D721Med (cell line): ENCODE results near the gene RAB5B.
"Not testable (repeated sequence)": the region's sequence is repeated elsewhere in the genome, so short reads cannot be mapped to it uniquely, and the experiment has no call there.

ENCODE experiments used
- DNase-seq: peaks from one replicate; pipeline ENCODE4 v3.0.0; 2011; ENCODE audit warnings: low spot score; ENCODE audit not compliant: insufficient read length
- FAIRE-seq: peaks from 2 replicates; lab custom pipeline; 2011; peaks lifted over from hg19 to GRCh38; lab: Jason Lieb, UNC
- TF ChIP-seq, protein P1 (sequence below): IDR thresholded peaks from 2 replicates; pipeline ENCODE4 v1.5.1; 2012; ENCODE audit warnings: mild to moderate bottlenecking, control low read depth; ENCODE audit not compliant: insufficient read depth; ENCODE audit errors: missing control alignments

The RAB5B gene

DNA sequence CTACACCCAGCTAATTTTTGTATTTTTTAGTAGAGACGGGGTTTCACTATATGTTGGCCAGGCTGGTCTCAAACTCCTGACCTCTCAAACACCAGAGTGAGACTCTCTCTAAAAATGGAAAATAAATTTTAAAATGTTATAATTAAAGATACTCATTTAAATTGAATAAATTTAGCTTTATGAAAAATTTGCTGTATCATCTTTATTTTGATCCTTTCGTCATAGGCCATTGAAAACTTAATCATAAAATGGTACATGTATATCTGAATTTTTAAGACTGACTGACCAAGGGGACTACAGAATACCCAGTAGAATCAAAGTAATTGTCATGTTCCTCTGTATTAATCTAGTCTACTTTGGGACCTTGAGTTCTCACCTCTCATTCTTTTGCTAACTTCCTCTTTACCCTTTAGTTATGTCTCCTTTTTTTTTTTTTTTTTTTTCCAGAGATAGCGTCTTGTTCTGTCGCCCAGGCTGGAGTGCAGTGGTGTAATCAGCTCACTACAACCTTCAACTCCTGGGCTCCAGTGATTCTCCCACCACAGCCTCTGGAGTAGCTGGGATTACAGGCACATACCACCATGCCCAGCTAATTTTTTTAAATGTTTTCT, 9.5 kb downstream of the RAB5B start:
- DNase-seq (no peak), FAIRE-seq (no peak)
- TF ChIP-seq, protein P1, sequence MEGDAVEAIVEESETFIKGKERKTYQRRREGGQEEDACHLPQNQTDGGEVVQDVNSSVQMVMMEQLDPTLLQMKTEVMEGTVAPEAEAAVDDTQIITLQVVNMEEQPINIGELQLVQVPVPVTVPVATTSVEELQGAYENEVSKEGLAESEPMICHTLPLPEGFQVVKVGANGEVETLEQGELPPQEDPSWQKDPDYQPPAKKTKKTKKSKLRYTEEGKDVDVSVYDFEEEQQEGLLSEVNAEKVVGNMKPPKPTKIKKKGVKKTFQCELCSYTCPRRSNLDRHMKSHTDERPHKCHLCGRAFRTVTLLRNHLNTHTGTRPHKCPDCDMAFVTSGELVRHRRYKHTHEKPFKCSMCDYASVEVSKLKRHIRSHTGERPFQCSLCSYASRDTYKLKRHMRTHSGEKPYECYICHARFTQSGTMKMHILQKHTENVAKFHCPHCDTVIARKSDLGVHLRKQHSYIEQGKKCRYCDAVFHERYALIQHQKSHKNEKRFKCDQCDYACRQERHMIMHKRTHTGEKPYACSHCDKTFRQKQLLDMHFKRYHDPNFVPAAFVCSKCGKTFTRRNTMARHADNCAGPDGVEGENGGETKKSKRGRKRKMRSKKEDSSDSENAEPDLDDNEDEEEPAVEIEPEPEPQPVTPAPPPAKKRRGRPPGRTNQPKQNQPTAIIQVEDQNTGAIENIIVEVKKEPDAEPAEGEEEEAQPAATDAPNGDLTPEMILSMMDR, result no peak

DNA sequence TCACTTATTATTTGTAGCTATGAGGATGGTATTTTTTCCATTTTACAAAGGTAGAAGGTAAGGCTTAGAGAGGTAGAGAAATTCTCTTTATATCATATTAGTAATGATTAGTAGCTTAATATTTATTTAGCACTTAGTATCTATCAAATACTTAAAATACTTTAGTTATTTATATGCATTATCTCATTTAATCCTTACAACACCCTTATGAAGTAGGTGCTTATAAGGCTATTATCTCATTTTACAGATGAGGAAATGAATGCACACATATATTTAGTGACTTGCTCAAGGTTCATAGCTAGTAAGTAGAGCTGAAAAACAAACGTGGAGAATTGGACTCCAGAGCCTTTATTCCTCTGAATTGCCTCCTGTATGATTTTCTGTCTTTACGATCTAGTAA, 11.0 kb downstream of the RAB5B start:
- FAIRE-seq (no peak), DNase-seq (no peak)
- TF ChIP-seq, protein P1, result no peak

DNA sequence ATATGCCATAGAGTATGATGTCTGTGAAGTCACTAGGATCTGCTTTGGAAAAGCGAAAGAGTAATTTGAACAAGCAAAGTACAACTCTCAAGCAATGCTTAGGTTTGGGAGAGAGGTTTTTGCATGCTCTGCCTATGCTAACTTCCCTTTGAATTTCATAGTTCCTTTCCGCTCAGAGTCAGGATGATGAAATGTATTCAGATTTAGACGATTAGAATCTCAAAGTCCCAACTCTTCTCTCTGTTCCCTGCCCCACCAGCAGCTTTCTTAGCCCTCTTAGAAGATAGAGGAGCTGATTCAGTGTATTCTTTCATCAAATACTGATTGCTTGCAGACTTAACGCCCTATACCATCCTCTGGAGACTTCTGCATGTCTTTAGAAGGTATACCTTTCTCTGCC, 11.5 kb downstream of the RAB5B start:
- FAIRE-seq (no peak), DNase-seq (no peak)
- TF ChIP-seq, protein P1, result no peak

DNA sequence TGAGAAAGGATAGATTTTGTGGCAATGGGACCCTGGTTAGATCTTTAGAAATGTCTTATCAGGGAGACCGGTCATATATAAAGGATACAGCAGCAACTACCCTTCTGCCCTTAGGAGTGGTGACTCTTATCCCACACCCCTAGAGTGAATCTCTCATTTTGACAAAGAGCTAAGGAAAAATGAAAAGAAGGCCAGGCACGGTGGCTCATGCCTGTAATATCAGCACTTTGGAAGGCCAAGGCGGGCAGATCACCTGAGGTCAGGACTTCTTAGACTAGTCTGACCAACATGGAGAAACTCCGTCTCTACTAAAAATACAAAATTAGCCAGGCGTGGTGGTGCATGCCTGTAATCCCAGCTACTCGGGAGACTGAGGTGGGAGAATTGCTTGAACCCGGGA, 12.1 kb downstream of the RAB5B start:
- not testable (repeated sequence) for FAIRE-seq, DNase-seq

DNA sequence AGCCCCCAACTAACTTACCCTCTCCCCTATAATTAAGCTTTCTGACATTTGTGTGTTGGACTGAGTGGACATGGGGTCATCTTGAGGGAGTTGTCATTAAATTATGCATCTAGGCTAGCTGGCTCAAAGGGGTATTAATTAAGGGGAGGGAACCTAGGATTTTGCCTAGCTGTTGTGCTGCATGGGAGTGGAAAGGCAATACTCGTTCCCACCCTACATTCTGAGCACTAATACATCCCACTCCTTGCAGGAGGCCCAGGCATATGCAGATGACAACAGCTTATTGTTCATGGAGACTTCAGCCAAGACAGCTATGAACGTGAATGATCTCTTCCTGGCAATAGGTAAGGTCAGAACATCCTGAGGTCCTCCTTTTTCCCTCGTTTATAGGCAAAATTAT, 17.2 kb downstream of the RAB5B start:
- DNase-seq (no peak), FAIRE-seq (no peak)
- TF ChIP-seq, protein P1, result no peak

DNA sequence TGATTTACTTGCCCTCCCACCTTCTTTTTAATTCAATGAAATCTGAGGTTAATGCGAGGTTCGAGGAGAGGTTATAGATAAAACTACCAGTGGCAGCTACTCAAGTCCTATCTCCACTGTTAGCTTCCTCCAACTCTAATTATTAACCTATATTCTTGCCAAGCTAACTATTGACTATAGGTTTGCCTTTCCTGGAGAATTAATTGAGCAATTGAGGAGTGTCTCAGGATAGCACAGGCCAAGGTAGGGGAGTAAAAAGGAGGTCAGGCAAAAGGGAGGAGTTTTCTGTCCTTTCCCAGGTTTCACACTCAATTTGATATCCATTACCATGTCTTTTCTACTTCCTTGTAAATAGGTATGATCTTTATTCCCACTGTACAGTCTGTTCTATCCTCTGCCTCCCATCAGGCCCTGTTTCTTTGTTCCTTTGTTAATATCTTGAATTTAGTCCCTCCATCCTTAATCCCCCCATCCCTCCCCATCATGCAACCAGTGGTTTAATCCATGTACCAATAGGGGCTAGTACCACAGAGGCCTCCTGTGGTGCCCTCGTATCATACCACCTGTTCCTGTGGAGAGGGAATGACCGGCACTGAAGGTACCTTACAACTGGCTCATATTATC, 19.5 kb downstream of the RAB5B start:
- TF ChIP-seq, protein P1, result no peak
- FAIRE-seq, result no peak
- no peak for DNase-seq

DNA sequence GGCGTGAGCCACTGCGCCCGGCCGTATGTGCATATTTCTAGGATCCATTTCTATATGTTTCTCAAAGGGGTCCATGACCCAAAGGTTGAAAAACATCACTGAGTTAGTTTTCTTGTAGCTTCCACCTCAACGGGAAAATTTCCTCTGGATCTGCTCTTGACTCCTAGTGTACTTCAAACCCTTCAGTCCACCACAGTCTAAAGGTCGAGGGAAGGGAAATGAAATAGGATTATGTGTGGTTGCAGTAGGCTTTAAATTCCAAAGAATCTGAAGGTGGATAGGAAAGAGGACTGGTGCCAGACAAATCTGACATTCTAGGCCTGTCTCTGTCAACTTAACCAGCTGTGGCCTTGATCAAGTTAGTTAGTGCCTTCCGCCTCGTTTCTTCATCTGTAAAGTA, 21.5 kb downstream of the RAB5B start:
- TF ChIP-seq, protein P1, result no peak
- DNase-seq (no peak), FAIRE-seq (no peak)

DNA sequence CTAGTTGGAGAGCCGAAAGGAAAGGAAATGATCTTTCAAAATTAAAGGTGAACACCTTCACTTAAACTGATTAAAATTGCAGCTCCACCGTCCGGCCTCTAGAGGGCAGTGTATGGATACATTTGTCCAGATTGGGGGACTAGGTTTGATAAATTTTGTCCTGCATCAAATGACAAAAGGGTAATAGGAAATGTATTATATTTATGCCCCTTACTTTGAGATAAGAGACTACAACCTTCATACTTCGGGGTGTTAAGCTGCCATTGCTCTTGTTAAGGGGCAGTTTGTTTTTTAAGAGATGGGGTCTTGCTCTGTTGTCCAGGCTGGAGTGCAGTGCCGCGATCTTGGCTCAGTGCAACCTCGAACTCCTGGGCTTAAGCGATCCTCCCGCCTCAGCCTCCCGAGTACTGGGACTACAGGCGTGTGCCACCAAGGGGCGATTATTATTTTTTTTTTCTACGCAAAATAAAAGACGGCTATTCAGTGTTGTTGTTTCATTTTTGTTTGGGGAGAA, 22.4 kb downstream of the RAB5B start:
- DNase-seq (no peak), FAIRE-seq (no peak)
- TF ChIP-seq, protein P1, result peak; percentile 89
